GM19025 (cell line): ENCODE data around the gene CDHR1.
"Not testable (repeated sequence)": the region's sequence is repeated elsewhere in the genome, so short reads cannot be mapped to it uniquely, and the experiment has no call there.

Source experiments
- ATAC-seq: cut with Tn5 transposase; IDR thresholded peaks from one replicate; pipeline ENCODE4 v1.9.1; 2021; ENCODE audit warnings: mild to moderate bottlenecking, low read depth, moderate library complexity; ENCODE audit not compliant: unreplicated experiment

The CDHR1 gene

GRCh38 chr10:84194424-84195043 is at the start of gene CDHR1:
TSS of gene CDHR1 (plus strand) at chr10:84194537. CDS start at chr10:84194761, 224 bp downstream.
- ATAC-seq: peak; percentile 75

- no peak for ATAC-seq
Measured at GRCh38 chr10:84147347-84147746, 47.0 kb upstream of the CDHR1 start.

GRCh38 chr10:84148006-84148597 is 46.2 kb upstream of the CDHR1 start:
- not testable (repeated sequence) for ATAC-seq

- ATAC-seq: no peak
Measured at GRCh38 chr10:84149854-84150253, 44.5 kb upstream of the CDHR1 start.

- ATAC-seq: no peak
Measured at GRCh38 chr10:84152769-84153168, 41.6 kb upstream of the CDHR1 start.

- no peak for ATAC-seq
Measured at GRCh38 chr10:84155521-84155920, 38.8 kb upstream of the CDHR1 start.

- ATAC-seq: no peak
Measured at GRCh38 chr10:84156009-84156408, 38.3 kb upstream of the CDHR1 start.

GRCh38 chr10:84156768-84157167 is 37.6 kb upstream of the CDHR1 start:
- ATAC-seq: no peak

- ATAC-seq: no peak
Measured at GRCh38 chr10:84158061-84158460, 36.3 kb upstream of the CDHR1 start.

GRCh38 chr10:84158550-84158949 is 35.8 kb upstream of the CDHR1 start:
- ATAC-seq: no peak

GRCh38 chr10:84159076-84159685 is 35.2 kb upstream of the CDHR1 start:
- ATAC-seq: no peak

GRCh38 chr10:84160663-84161362 is 33.5 kb upstream of the CDHR1 start:
- ATAC-seq: no peak

GRCh38 chr10:84163996-84164395 is 30.3 kb upstream of the CDHR1 start:
- no peak for ATAC-seq

- no peak for ATAC-seq
Measured at GRCh38 chr10:84164442-84164841, 29.9 kb upstream of the CDHR1 start.

- peak; percentile 48 for ATAC-seq
Measured at GRCh38 chr10:84166620-84167288, 27.6 kb upstream of the CDHR1 start.

- ATAC-seq: peak; percentile 4
Measured at GRCh38 chr10:84167289-84167653, 27.1 kb upstream of the CDHR1 start.

GRCh38 chr10:84168382-84168781 is 26.0 kb upstream of the CDHR1 start:
- not testable (repeated sequence) for ATAC-seq

- ATAC-seq: not testable (repeated sequence)
Measured at GRCh38 chr10:84171237-84171636, 23.1 kb upstream of the CDHR1 start.

GRCh38 chr10:84171700-84172466 is 22.5 kb upstream of the CDHR1 start:
- ATAC-seq: peak; percentile 26
